CD4-positive, alpha-beta T cell treated with Interferon alpha-2 for 1 hour (primary cell): Measurements from ENCODE around the gene JRKL.
"Not testable (repeated sequence)": the region's sequence is repeated elsewhere in the genome, so short reads cannot be mapped to it uniquely, and the experiment has no call there.

Source experiments
- DNase-seq, 2 donors: peaks; one replicate each; pipeline ENCODE4 v3.0.0-alpha.2; 2020 to 2022

JRKL gene

DNA sequence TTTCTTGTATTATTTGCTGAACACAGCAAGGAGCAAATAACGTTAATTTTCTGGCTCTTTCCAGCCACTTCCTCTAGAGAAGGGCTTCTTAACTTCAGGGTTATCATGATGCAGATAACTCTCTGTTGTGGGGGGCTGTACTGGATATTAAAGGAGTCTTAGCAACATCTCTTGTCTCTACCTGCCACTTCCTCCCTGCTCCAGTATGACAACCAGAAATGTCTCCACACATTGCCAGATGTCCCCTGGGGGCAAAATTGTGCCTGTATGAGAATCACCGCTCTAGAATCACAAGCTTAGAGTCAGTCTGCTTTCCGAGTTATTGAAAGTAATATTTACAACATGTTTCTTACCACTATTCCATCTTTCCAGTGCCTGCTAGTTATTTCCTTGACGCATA lies 6.8 kb downstream of the JRKL start:
- DNase-seq, result no peak

DNA sequence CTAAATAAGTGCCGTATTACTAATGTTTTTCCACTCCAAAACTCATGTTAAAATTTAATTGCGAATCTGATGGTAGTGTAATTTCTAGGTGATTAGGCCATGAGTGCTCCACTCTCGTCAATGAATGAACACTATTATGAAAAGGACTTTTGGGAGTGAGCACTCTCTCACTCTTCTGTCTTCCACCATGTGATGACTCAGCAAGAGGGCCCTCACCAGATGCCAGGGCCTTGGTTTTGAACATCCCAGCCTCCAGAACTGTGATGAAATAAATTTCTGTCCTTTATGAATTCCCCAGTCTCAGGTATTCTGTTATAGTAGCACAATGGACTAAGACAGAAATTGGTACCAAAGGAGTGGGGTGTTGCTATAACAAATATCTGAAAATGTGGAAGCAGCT lies 8.1 kb downstream of the JRKL start:
- no peak for DNase-seq

DNA sequence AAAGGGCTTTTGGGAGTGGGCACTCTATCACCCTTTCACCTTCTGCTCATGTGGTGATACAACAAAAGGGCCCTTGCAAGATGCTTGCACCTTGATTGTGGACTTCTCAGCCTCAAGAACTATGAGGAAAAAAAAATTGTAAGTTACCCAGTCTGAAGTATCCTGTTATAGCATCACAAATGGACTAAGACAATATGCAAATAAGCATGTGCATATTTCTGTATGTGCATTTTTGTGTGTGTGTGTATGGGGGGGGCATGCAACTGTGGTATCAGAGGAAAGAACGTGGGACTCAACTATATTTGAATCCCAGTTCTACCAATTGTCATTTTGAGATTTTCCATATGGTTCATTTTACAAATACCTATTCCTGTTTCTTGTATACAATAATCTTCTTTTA lies 10.9 kb downstream of the JRKL start:
- no peak for DNase-seq

DNA sequence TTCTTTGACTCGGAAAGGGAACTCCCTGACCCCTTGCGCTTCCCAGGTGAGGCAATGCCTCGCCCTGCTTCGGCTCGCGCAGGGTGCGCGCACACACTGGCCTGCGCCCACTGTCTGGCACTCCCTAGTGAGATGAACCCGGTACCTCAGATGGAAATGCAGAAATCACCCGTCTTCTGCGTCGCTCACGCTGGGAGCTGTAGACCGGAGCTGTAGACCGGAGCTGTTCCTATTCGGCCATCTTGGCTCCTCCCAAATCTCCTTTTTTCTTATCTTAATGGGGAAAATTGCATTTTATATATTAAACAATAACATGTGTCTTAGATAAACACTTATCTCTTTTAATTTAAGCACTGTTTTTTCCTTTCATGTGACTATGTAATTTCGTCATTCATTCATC lies 21.6 kb downstream of the JRKL start:
- DNase-seq, result not testable (repeated sequence)

DNA sequence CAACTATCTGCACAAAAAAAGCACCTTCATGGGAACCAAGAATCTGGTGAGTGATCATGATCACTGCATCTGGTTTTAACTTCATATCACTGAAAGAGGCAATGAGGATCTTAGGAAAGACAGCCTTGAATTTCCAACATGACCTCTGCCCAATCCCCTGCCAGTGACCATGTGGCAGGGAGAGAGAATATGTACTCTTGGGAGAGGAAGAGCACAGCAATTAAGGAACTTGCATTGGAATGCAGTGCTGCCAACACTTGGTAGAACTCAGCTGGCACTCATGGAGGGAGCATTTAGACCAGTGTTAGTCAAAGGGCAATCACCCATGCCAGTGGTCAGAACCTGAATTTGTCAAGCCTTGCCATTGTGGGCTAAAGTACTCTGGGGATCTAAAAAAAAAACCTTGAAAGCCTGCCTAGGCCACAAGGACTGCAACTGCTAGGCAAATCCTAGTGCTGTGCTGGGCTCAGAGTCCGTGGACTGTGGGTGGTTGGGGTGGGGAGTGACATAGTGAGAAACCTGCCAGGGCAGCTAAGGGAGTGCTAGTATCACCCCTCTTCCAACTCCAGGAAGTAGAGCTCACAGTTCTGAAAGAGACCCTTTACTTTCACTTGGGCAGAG lies 23.1 kb downstream of the JRKL start:
- no peak for DNase-seq

DNA sequence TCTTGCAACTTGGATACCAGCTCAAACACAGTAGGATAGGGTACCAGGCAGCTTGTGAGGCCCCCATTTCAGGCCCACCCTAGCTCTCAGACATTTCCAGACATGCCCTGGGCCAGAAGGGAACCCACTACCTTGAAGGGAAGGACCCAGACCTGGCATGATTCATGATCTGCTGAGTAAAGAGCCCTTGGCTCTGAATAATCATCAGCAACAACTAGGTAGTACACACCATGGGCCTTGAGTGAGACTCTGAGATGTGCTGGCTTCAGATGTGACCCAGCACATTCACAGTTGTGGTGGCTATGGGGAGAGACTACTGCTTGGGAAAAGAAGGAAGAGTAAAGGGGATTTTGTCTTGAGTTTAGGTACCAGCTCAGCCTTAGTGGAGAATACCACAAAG lies 23.6 kb downstream of the JRKL start:
- DNase-seq, result no peak

DNA sequence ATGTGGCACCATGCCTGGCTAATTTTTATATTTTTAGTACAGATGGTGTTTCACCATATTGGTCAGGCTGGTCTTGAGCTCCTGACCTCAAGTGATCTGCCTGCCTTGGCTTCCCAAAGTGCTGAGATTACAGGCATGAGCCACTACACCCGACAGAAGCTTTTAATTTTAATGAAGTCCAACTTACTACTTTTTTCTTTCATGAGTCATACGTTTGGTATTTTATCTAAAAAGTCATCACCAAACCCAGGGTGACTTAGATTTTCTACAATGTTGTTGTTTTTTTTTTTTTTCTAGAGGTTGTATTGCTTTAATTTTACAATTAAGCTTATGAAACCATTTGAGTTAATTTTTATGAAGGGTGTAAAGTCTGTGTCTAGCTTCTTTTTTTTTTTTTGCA lies 34.9 kb downstream of the JRKL start:
- no peak for DNase-seq

DNA sequence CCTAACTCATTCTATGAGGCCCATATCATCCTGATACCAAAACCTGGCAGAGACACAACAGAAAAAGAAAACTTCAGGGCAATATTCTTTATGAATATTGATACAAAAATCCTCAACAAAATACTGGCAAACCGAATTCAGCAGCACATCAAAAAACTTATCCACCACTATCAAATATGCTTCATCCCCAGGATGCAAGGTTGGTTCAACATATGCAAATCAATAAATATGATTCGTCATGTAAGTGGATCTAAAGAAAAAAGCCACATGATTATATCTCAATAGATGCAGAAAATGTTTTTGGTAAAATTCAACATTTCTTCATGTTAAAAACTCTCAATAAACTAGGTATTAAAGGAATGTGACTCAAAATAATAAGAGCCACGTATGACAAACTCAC lies 40.9 kb downstream of the JRKL start:
- DNase-seq, result no peak

DNA sequence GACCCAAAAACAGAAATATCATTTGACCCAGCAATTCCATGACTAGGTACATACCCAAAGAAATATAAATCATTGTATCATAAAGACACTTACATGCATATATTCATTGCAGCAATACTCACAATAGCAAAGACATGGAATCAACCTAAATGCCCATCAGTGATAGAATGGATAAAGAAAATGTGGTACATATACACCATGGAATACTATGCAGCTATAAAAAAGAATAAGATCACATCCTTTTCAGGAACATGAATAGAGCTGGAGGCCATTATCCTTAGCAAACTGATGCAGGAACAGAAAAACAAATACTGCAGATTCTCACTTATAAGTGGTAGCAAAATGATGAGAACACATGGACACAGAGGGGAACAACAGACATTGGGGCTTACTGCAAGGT lies 42.8 kb downstream of the JRKL start:
- DNase-seq, result not testable (repeated sequence)
